Measurements from ENCODE around the gene SLC13A2.
A peak's percentile ranks its signal among the peaks of the same experiment; 100 is the strongest.
"Not testable (repeated sequence)": the region's sequence is repeated elsewhere in the genome, so short reads cannot be mapped to it uniquely, and the experiment has no call there.

Gene SLC13A2

DNA sequence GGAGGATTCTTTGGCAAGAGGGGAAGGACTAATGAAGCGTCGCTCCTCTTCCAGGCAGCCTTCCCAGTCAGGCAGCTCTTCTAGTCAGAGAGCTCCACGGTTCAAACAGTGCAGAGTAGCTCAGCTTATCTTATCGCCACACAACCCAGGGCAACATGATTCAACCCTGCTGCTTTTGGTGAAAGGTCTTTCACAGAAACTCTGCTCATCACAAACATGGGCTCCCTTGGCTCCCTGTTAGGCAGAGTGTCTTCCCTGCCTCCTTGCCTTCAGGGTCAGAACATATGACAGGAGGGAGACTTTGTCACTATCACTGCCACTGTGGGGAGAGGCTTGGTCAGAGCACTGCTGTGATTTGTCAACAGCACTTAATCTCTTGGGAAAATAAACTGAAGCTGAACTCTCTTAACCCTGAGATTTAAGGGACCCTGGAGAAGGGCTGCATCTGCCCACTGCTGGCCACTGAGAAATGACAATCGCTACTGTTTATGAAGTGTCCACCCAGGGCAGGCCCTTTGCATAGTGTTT, 6.9 kb upstream of the SLC13A2 start:
- DNase-seq (ENCODE audit: low read depth) = no peak
- H3K4me3 ChIP-seq (ENCODE audit: low read depth, low read length) = no peak overlapping the region
- no peak for TF ChIP-seq CTCF (conservative IDR thresholded peaks at IDR 0.05; ENCODE audit: low read depth, low read length)

DNA sequence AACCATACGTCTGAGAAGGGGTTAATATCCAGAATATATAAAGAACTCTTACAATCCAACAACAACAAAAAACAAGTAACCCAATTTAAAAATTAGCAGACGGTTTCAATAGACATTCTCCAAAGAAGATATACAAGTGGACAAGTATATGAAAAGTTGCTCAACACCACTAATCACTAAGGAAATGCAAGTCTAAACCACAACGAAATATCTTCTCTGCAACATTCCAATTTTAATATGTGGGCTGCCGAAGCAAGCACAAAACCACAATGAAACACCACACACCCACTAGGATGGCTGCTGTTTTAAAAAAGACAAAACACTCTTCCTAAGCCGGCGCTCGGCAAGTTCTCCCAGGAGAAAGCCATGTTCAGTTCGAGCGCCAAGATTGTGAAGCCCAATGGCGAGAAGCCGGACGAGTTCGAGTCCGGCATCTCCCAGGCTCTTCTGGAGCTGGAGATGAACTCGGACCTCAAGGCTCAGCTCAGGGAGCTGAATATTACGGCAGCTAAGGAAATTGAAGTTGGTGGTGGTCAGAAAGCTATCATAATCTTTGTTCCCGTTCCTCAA, 5.9 kb upstream of the SLC13A2 start:
- no peak overlapping the region for H3K4me3 ChIP-seq (ENCODE audit: low read depth, low read length)
- peak; percentile 83 for DNase-seq (ENCODE audit: low read depth)
- no peak for TF ChIP-seq CTCF (conservative IDR thresholded peaks at IDR 0.05; ENCODE audit: low read depth, low read length)

- not testable (repeated sequence) for DNase-seq (ENCODE audit: low read depth); H3K4me3 ChIP-seq (ENCODE audit: low read depth, low read length)
Measured at GRCh38 chr17:28468033-28468735, 5.3 kb upstream of the SLC13A2 start.

DNA sequence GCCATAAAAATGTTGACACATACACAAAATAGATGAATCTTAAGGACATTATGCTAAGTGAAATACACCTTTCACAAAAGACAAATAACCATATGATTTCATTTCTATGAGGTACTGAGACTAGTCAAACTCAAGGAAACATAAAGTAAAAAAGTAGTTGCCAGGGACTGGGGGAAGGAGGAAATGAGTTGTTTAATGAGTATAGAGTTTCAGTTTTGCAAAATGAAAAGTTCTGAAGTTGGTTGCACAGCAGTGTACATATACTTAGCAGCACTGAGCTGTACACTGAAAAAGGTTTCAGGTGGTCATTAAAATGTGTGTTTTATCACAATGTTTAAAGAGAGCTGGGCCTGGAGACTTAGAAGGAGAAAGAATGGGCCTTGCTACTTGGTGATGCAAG, 4.7 kb upstream of the SLC13A2 start:
- no peak for DNase-seq (ENCODE audit: low read depth)
- no peak overlapping the region for H3K4me3 ChIP-seq (ENCODE audit: low read depth, low read length)
- no peak for TF ChIP-seq CTCF (conservative IDR thresholded peaks at IDR 0.05; ENCODE audit: low read depth, low read length)

GRCh38 chr17:28469376-28469775, 4.1 kb upstream of the SLC13A2 start:
- TF ChIP-seq CTCF (conservative IDR thresholded peaks at IDR 0.05; ENCODE audit: low read depth, low read length) = no peak
- DNase-seq (ENCODE audit: low read depth) = no peak

GRCh38 chr17:28470266-28470913, 3.1 kb upstream of the SLC13A2 start:
- no peak for DNase-seq (ENCODE audit: low read depth)
- H3K4me3 ChIP-seq (ENCODE audit: low read depth, low read length) = no peak overlapping the region
- TF ChIP-seq CTCF (conservative IDR thresholded peaks at IDR 0.05; ENCODE audit: low read depth, low read length) = no peak

More at GRCh38 chr17:28469376-28469775, 4.1 kb upstream of the SLC13A2 start:
- H3K4me3 ChIP-seq (ENCODE audit: low read depth, low read length) = no peak overlapping the region

- DNase-seq (ENCODE audit: low read depth) = no peak
- TF ChIP-seq CTCF (conservative IDR thresholded peaks at IDR 0.05; ENCODE audit: low read depth, low read length) = no peak
Measured at GRCh38 chr17:28470914-28471366, 2.5 kb upstream of the SLC13A2 start.

More at GRCh38 chr17:28470914-28471366, 2.5 kb upstream of the SLC13A2 start:
- no peak overlapping the region for H3K4me3 ChIP-seq (ENCODE audit: low read depth, low read length)
